Hepatocyte (in vitro differentiated cells): ENCODE results near the gene COL4A2. TPM values are rescaled to one million over a fixed set of nuclear protein-coding genes. Genes with fewer than 3 reads are reported as not detected.

ENCODE experiments used
- DNase-seq: peaks from one replicate; pipeline ENCODE4 v3.0.0-alpha.2; 2016; ENCODE audit warnings: low spot score
- H2AFZ ChIP-seq: fragments of 200-600 bp; sonication (generic); 2 replicates; pipeline ENCODE4 v1.6.0; 2016; ENCODE audit warnings: antibody characterized with exemption, mild to moderate bottlenecking
- H3K27ac ChIP-seq: fragments of 200-600 bp; sonication (generic); 2 replicates; pipeline ENCODE4 v1.5.1; 2016; ENCODE audit warnings: mild to moderate bottlenecking
- H3K27me3 ChIP-seq: fragments of 200-600 bp; sonication (generic); 2 replicates; pipeline ENCODE4 v1.6.1; 2016
- H3K36me3 ChIP-seq: fragments of 200-600 bp; sonication (generic); replicated peaks from 2 replicates; pipeline ENCODE4 v1.5.1; 2016; ENCODE audit warnings: low read depth; ENCODE audit not compliant: insufficient read depth
- H3K4me1 ChIP-seq: fragments of 200-600 bp; sonication (generic); 2 replicates; pipeline ENCODE4 v1.5.1; 2016; ENCODE audit warnings: mild to moderate bottlenecking, moderate library complexity; ENCODE audit not compliant: insufficient read depth
- H3K4me2 ChIP-seq: fragments of 200-600 bp; sonication (generic); 2 replicates; pipeline ENCODE4 v1.6.0; 2016
- H3K4me3 ChIP-seq: fragments of 200-600 bp; sonication (generic); 2 replicates; pipeline ENCODE4 v1.5.1; 2016; ENCODE audit warnings: mild to moderate bottlenecking
- H3K79me2 ChIP-seq: fragments of 200-600 bp; sonication (generic); 2 replicates; pipeline ENCODE4 v1.6.0; 2017; ENCODE audit warnings: mild to moderate bottlenecking
- H3K9me2 ChIP-seq: fragments of 200-600 bp; sonication (generic); replicated peaks from 2 replicates; pipeline ENCODE4 v1.6.0; 2017; ENCODE audit warnings: mild to moderate bottlenecking; ENCODE audit not compliant: insufficient read depth
- H3K9me3 ChIP-seq: fragments of 200-600 bp; sonication (generic); 2 replicates; pipeline ENCODE4 v1.5.1; 2016; ENCODE audit warnings: low read depth, mild to moderate bottlenecking
- H4K20me1 ChIP-seq: fragments of 200-600 bp; sonication (generic); 2 replicates; pipeline ENCODE4 v1.6.0; 2016; ENCODE audit warnings: mild to moderate bottlenecking; ENCODE audit not compliant: insufficient read depth, poor library complexity, severe bottlenecking
- EZH2 ChIP-seq: fragments of 200-600 bp; sonication (generic); IDR thresholded peaks from 2 replicates; pipeline ENCODE4 v1.6.1; 2016; ENCODE audit warnings: antibody characterized with exemption, mild to moderate bottlenecking, borderline replicate concordance
- EZH2phosphoT487 ChIP-seq: fragments of 200-600 bp; sonication (generic); IDR thresholded peaks from one replicate; pipeline ENCODE4 v1.6.1; 2018; ENCODE audit warnings: antibody characterized with exemption, mild to moderate bottlenecking, low read depth, moderate library complexity; ENCODE audit not compliant: unreplicated experiment, severe bottlenecking
- WGBS: methylation state at CpG from one replicate; pipeline ENCODE4 v1.1.6; 2016; ENCODE audit warnings: low lambda C conversion rate; ENCODE audit errors: missing lambda C conversion rate; 5-methylcytosine and 5-hydroxymethylcytosine counted together
- polyA plus RNA-seq: library from polyadenylated mRNA; unstranded; fragments of >200 nt; fragmentation: Nextera tagmentation; extraction: Ambion mirVana; gene quantifications from 2 replicates; pipeline ENCODE4 v1.2.1, GENCODE V29; 2016
- total RNA-seq: library from RNA; depleted of rRNA; stranded (reverse); fragments of >200 nt; gene quantifications from 2 replicates; pipeline ENCODE4 v1.2.3, GENCODE V29; 2014
- TF ChIP-seq, protein P1 (sequence below): fragments of 200-600 bp; sonication (generic); IDR thresholded peaks from 2 replicates; pipeline ENCODE4 v1.5.1; 2016; ENCODE audit warnings: antibody characterized with exemption, mild to moderate bottlenecking; ENCODE audit not compliant: poor library complexity

Gene COL4A2
- total and polyA plus RNA-seq, 2 experiments from 2014 or later, result 171 to 221 TPM

DNA sequence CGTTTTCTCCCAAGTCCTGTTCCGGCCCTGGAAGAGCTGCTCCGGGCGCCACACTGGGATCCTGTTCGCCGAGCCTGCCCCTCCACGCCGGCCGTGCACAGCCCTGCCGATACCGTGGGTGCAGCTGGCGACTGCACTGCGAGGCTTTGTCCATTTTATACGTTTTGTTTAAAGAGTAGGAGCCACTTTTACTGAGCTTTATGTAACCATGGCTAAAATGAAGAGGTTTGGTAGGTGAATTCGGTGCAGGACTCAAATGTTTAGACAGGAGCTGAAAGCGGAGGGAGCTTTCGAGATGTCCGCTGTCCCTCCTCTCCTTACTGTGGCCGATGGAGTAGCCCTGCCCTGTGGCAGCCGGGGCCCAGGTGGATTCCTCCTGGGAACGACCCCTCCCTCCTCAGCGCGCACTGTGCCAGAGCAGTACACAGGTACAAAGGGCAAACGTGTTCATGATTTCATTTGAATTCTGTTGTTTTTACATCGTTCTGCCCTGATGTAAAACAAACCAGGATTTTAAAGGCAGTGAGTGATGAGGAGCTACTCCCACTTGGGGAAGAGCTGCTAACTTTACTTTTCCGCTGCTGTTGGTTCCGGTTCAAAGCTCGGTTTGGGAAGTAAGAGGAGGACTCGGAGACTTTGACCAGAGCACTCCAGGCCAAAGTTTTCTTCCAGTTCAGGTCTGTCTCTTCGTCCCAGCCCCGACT lies 1.7 kb downstream of the COL4A2 start:
- peak overlapping the region; percentile 87 for H3K4me2 ChIP-seq
- no peaks in the 10 kb centered on the region for H3K27me3 ChIP-seq
- H3K9me3 ChIP-seq, result no peaks in the 10 kb centered on the region
- H3K27ac ChIP-seq, result peak overlapping the region; percentile 80
- peak; percentile 67 for DNase-seq
- 9% methylated on average over 31 of the region's 31 CpGs for WGBS
- TF ChIP-seq, protein P1, sequence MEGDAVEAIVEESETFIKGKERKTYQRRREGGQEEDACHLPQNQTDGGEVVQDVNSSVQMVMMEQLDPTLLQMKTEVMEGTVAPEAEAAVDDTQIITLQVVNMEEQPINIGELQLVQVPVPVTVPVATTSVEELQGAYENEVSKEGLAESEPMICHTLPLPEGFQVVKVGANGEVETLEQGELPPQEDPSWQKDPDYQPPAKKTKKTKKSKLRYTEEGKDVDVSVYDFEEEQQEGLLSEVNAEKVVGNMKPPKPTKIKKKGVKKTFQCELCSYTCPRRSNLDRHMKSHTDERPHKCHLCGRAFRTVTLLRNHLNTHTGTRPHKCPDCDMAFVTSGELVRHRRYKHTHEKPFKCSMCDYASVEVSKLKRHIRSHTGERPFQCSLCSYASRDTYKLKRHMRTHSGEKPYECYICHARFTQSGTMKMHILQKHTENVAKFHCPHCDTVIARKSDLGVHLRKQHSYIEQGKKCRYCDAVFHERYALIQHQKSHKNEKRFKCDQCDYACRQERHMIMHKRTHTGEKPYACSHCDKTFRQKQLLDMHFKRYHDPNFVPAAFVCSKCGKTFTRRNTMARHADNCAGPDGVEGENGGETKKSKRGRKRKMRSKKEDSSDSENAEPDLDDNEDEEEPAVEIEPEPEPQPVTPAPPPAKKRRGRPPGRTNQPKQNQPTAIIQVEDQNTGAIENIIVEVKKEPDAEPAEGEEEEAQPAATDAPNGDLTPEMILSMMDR, result no peak
- H3K36me3 ChIP-seq, result no peaks in the 10 kb centered on the region
- H4K20me1 ChIP-seq, result no peaks in the 10 kb centered on the region
- H3K4me1 ChIP-seq, result peaks cover 40% of the 10 kb centered on the region
- peaks cover 55% of the 10 kb centered on the region for H3K79me2 ChIP-seq
- H2AFZ ChIP-seq, result peak overlapping the region; percentile 56
- H3K9me2 ChIP-seq, result no peaks in the 10 kb centered on the region
- H3K4me3 ChIP-seq, result peak overlapping the region; percentile 88

DNA sequence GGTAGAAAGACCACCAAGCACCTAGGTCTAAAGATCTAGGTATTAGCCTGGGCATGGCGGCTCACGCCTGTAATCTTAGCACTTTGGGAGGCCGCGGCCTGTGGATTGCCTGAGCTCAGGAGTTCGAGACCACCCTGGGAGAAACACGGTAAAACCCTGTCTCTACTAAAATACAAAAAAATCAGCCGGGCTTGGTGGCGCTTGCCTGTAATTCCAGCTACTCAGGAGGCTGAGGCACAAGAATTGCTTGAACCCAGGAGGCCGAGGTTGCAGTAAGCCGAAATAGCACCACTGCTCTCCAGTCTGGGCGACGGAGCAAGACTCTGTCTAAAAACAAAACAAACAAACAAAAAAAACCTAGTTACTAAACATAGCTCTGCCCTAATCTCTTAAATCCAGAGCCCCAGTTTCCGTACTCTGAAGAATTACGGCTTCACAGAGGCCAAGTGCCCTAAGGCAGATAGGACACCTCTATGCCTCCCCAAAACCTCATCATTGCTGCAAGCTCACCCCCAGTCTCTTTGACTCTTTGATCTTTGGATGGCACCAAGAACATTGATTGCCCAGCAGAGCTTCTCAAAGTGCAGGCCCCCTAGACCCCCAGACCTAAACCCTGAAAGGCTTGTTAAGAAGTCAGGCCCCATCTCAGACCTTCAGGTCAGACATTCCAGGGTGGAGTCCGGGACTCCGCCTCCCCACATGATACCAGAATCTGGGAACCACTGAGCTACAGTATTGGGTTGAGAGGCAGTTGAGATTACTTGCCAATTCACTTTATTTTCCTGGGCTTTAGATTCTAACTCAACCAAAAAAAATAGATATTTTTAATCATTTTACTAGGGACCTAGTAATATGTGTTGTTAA lies 2.8 kb downstream of the COL4A2 start:
- TF ChIP-seq EZH2, result no peak
- TF ChIP-seq EZH2phosphoT487, result no peak
- TF ChIP-seq, protein P1, result no peak
- Histone ChIP-seq H3K9me2 (no peaks in the 10 kb centered on the region), H4K20me1 (peaks cover 4% of the 10 kb centered on the region), H3K4me3 (no peak overlapping the region), H3K36me3 (no peaks in the 10 kb centered on the region), H3K79me2 (peaks cover 58% of the 10 kb centered on the region), H3K4me1 (peaks cover 36% of the 10 kb centered on the region), H3K4me2 (peak overlapping the region; percentile 87), H2AFZ (no peak overlapping the region), H3K27ac (peak overlapping the region; percentile 80), H3K27me3 (no peaks in the 10 kb centered on the region), H3K9me3 (no peaks in the 10 kb centered on the region)
- 77% methylated on average over 16 of the region's 16 CpGs for WGBS
- no peak for DNase-seq

DNA sequence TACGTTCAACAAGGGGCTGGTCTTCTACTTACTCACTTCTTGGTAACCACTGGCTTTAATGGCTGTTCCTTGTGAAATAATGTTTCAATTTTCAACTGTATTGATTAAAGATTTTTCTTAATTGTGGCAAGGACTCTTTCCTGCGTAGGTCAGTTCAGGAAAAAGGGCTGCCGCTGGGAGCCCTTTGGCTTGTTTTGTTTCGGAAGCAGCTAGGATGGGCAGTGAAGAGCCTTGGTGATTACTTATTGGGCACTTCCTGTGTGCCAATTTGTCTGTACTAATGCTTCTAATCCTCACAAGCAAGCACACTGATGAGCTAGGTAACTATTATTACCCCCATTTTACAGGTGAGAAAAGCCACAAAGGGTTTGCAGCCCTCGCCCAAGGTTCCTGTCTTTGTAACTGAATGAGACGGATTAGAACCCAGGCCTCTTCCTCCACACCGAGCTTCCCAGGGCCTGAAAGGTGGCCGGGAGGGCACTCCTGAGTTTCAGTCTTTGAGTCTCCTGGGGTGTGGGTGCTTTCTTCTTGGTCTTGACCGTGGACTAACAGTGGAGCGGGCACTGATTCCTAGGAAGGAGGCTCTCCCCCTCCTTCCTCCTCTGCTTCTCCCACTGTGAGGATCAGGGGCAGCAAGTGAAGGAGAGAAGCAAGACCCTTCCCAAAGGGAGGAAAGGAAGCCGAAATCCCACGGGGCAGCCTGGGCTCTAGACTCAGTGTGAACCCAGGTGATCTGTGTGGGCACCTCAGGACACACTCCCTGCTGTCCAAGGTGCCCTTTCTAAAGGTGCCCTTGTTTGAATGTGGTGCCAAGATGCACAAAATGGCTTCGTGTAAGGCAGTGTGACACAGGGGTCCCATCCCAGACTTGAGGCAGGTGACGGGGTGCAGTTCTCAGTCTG lies 3.7 kb downstream of the COL4A2 start:
- Histone ChIP-seq H2AFZ (no peak overlapping the region), H3K27ac (no peak overlapping the region), H3K4me3 (no peak overlapping the region), H3K79me2 (peaks cover 59% of the 10 kb centered on the region), H3K4me2 (peak overlapping the region; percentile 87), H4K20me1 (peaks cover 4% of the 10 kb centered on the region), H3K27me3 (no peaks in the 10 kb centered on the region), H3K9me2 (no peaks in the 10 kb centered on the region), H3K36me3 (no peaks in the 10 kb centered on the region), H3K9me3 (no peaks in the 10 kb centered on the region), H3K4me1 (peaks cover 36% of the 10 kb centered on the region)
- no peak for DNase-seq
- TF ChIP-seq EZH2phosphoT487 (no peak), EZH2 (no peak)
- TF ChIP-seq, protein P1, result no peak
- 85% methylated on average over 12 of the region's 14 CpGs for WGBS
